Neural cell (in vitro differentiated cells): ENCODE data around the gene BANF1. TPM values are rescaled to one million over a fixed set of nuclear protein-coding genes. Genes with fewer than 3 reads are reported as not detected.

Experiments used
- H2AFZ ChIP-seq: fragments of 200-600, 300-800 bp; sonication (generic), shearing (Covaris generic); 2 replicates; pipeline ENCODE4 v1.6.0; 2014; ENCODE audit warnings: low read depth, mild to moderate bottlenecking, antibody characterized with exemption, low read length, moderate library complexity
- H3F3A ChIP-seq: fragments of 200-600 bp; shearing (Covaris generic); 2 replicates; pipeline ENCODE4 v1.6.1; 2016; ENCODE audit warnings: mild to moderate bottlenecking, moderate library complexity, mixed read lengths, antibody characterized with exemption, low read length; ENCODE audit not compliant: insufficient read depth, poor library complexity, severe bottlenecking
- H3K27ac ChIP-seq: fragments of 200-600, 300-800 bp; sonication (generic), shearing (Covaris generic); 2 replicates; pipeline ENCODE4 v1.5.1; 2014; ENCODE audit warnings: mild to moderate bottlenecking, low read length, moderate library complexity
- H3K27me3 ChIP-seq: fragments of 300-800, 200-600 bp; sonication (generic), shearing (Covaris generic); 2 replicates; pipeline ENCODE4 v1.6.0; 2014; ENCODE audit warnings: mild to moderate bottlenecking, low read depth, low read length, moderate library complexity; ENCODE audit not compliant: insufficient read depth
- H3K36me3 ChIP-seq: fragments of 300-800, 200-600 bp; sonication (generic), shearing (Covaris generic); 2 replicates; pipeline ENCODE4 v1.5.1; 2014; ENCODE audit warnings: mild to moderate bottlenecking, antibody characterized with exemption, low read length, moderate library complexity; ENCODE audit not compliant: insufficient read depth
- H3K4me2 ChIP-seq: fragments of 300-800, 200-600 bp; sonication (generic), shearing (Covaris generic); 2 replicates; pipeline ENCODE4 v1.6.0; 2014; ENCODE audit warnings: mild to moderate bottlenecking, low read length
- H3K4me3 ChIP-seq: fragments of 300-800, 200-600 bp; sonication (generic), shearing (Covaris generic); 2 replicates; pipeline ENCODE4 v1.5.1; 2014; ENCODE audit warnings: mild to moderate bottlenecking, low read length, moderate library complexity
- H3K79me2 ChIP-seq: fragments of 200-600 bp; shearing (Covaris generic); replicated peaks from 2 replicates; pipeline ENCODE4 v1.6.0; 2014; ENCODE audit warnings: mild to moderate bottlenecking, low read length, moderate library complexity; ENCODE audit not compliant: insufficient read depth
- H3K9ac ChIP-seq: fragments of 300-800, 200-600 bp; sonication (generic), shearing (Covaris generic); 2 replicates; pipeline ENCODE4 v1.6.1; 2016; ENCODE audit warnings: mild to moderate bottlenecking, low read length, mixed read lengths
- H3K9me2 ChIP-seq: fragments of 200-600 bp; shearing (Covaris generic); 2 replicates; pipeline ENCODE4 v1.6.1; 2016; ENCODE audit warnings: mild to moderate bottlenecking, low read length, mixed read lengths; ENCODE audit not compliant: insufficient read depth
- H3K9me3 ChIP-seq: fragments of 200-600, 300-800 bp; sonication (generic), shearing (Covaris generic); 2 replicates; pipeline ENCODE4 v1.6.1; 2016; ENCODE audit warnings: mild to moderate bottlenecking, mixed run types, low read length, moderate library complexity, mixed read lengths
- H4K20me1 ChIP-seq: fragments of 200-600 bp; shearing (Covaris generic); 2 replicates; pipeline ENCODE4 v1.6.1; 2016; ENCODE audit warnings: mild to moderate bottlenecking, mixed run types; ENCODE audit not compliant: insufficient read depth
- EP300 ChIP-seq: fragments of 450-650 bp; conservative IDR thresholded peaks from 2 replicates; pipeline ENCODE4 v1.6.1; 2014; ENCODE audit warnings: antibody characterized with exemption, mild to moderate bottlenecking, moderate library complexity; ENCODE audit not compliant: poor library complexity, severe bottlenecking
- EZH2 ChIP-seq: fragments of 200-600, 300-800 bp; shearing (Covaris generic), sonication (generic); IDR thresholded peaks from 2 replicates; pipeline ENCODE4 v1.6.1; 2014; ENCODE audit warnings: antibody characterized with exemption, low read length, borderline replicate concordance, mild to moderate bottlenecking; ENCODE audit not compliant: insufficient read depth, poor library complexity, severe bottlenecking
- MXI1 ChIP-seq: fragments of 450-650 bp; conservative IDR thresholded peaks from 2 replicates; pipeline ENCODE4 v1.6.1; 2014; ENCODE audit warnings: antibody characterized with exemption, mild to moderate bottlenecking; ENCODE audit not compliant: poor library complexity, severe bottlenecking
- POLR2AphosphoS5 ChIP-seq: IDR thresholded peaks from 2 replicates; pipeline ENCODE4 v1.6.1; 2012
- RAD21 ChIP-seq: fragments of 450-650 bp; conservative IDR thresholded peaks from 2 replicates; pipeline ENCODE4 v1.6.1; 2014; ENCODE audit warnings: antibody characterized with exemption, mild to moderate bottlenecking, moderate library complexity
- SMC3 ChIP-seq: fragments of 450-650 bp; conservative IDR thresholded peaks from 2 replicates; pipeline ENCODE4 v1.6.1; 2014; ENCODE audit warnings: antibody characterized with exemption, mild to moderate bottlenecking, moderate library complexity; ENCODE audit not compliant: poor library complexity
- TAF1 ChIP-seq: IDR thresholded peaks from 2 replicates; pipeline ENCODE4 v1.6.1; 2012; ENCODE audit warnings: low read depth
- polyA plus RNA-seq: library from polyadenylated mRNA; depleted of rRNA; stranded (reverse); fragments of >200 nt; gene quantifications from 2 replicates; pipeline ENCODE4 v1.2.3, GENCODE V29; 2014
- TF ChIP-seq, protein P1 (sequence below): IDR thresholded peaks from 2 replicates; pipeline ENCODE4 v1.6.1; 2012; ENCODE audit warnings: borderline replicate concordance
- TF ChIP-seq, protein P2 (sequence below): fragments of 450-650 bp; IDR thresholded peaks from 2 replicates; pipeline ENCODE4 v1.5.1; 2014; ENCODE audit warnings: antibody characterized with exemption, mild to moderate bottlenecking, moderate library complexity; ENCODE audit not compliant: poor library complexity, severe bottlenecking

BANF1 gene
- polyA plus RNA-seq, 1 donor from 2014 or later, result 60.0 TPM

DNA sequence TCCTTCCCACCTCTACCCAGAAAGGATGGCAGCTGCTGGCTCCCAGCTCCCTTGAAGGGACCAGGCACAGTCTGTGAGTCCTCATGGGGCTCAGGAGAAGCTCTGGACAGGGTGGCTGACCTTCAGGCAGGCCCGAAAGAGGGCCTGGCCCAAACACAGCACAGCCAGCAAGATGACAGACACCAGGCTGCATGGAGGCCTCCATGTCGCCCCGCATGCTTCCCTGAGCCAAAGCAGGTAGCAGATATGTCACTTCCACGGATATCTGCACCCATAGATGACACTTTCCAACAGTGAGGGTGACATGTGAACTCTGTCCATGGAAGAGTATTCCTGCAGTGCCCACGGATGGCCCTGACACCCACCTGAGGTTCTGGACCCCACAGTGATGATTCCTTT lies 18.7 kb upstream of the BANF1 start (continued):
- TF ChIP-seq EP300, result no peak

DNA sequence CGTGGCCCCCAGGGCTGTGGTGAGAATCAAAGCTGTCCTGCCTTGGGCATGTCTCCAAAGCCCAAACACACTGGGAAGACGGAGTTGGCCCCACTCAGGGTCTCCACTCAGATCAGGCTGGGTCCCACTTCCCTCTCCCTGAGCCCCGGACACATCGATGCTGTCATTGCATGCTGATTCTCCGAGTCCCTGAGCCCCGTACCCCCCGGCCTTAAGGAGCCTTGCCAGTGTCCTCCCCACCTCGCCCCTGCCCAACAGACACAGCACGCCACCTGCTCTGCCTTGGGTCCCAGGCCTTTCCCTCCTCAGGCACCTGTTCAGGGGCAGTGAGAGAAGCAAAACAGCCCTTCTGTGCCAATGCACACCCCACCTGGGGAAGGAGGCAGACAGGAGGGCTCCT lies 15.0 kb upstream of the BANF1 start:
- Histone ChIP-seq H3K4me2 (no peak overlapping the region), H3K27me3 (no peaks in the 10 kb centered on the region)
- TF ChIP-seq MXI1, result no peak
- TF ChIP-seq POLR2AphosphoS5, result no peak
- no peak for TF ChIP-seq EZH2
- TF ChIP-seq, protein P1, sequence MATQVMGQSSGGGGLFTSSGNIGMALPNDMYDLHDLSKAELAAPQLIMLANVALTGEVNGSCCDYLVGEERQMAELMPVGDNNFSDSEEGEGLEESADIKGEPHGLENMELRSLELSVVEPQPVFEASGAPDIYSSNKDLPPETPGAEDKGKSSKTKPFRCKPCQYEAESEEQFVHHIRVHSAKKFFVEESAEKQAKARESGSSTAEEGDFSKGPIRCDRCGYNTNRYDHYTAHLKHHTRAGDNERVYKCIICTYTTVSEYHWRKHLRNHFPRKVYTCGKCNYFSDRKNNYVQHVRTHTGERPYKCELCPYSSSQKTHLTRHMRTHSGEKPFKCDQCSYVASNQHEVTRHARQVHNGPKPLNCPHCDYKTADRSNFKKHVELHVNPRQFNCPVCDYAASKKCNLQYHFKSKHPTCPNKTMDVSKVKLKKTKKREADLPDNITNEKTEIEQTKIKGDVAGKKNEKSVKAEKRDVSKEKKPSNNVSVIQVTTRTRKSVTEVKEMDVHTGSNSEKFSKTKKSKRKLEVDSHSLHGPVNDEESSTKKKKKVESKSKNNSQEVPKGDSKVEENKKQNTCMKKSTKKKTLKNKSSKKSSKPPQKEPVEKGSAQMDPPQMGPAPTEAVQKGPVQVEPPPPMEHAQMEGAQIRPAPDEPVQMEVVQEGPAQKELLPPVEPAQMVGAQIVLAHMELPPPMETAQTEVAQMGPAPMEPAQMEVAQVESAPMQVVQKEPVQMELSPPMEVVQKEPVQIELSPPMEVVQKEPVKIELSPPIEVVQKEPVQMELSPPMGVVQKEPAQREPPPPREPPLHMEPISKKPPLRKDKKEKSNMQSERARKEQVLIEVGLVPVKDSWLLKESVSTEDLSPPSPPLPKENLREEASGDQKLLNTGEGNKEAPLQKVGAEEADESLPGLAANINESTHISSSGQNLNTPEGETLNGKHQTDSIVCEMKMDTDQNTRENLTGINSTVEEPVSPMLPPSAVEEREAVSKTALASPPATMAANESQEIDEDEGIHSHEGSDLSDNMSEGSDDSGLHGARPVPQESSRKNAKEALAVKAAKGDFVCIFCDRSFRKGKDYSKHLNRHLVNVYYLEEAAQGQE, result no peak
- TF ChIP-seq, protein P2, sequence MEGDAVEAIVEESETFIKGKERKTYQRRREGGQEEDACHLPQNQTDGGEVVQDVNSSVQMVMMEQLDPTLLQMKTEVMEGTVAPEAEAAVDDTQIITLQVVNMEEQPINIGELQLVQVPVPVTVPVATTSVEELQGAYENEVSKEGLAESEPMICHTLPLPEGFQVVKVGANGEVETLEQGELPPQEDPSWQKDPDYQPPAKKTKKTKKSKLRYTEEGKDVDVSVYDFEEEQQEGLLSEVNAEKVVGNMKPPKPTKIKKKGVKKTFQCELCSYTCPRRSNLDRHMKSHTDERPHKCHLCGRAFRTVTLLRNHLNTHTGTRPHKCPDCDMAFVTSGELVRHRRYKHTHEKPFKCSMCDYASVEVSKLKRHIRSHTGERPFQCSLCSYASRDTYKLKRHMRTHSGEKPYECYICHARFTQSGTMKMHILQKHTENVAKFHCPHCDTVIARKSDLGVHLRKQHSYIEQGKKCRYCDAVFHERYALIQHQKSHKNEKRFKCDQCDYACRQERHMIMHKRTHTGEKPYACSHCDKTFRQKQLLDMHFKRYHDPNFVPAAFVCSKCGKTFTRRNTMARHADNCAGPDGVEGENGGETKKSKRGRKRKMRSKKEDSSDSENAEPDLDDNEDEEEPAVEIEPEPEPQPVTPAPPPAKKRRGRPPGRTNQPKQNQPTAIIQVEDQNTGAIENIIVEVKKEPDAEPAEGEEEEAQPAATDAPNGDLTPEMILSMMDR, result no peak
- TF ChIP-seq SMC3, result no peak
- TF ChIP-seq TAF1, result no peak
- TF ChIP-seq RAD21, result no peak
- TF ChIP-seq EP300, result no peak

DNA sequence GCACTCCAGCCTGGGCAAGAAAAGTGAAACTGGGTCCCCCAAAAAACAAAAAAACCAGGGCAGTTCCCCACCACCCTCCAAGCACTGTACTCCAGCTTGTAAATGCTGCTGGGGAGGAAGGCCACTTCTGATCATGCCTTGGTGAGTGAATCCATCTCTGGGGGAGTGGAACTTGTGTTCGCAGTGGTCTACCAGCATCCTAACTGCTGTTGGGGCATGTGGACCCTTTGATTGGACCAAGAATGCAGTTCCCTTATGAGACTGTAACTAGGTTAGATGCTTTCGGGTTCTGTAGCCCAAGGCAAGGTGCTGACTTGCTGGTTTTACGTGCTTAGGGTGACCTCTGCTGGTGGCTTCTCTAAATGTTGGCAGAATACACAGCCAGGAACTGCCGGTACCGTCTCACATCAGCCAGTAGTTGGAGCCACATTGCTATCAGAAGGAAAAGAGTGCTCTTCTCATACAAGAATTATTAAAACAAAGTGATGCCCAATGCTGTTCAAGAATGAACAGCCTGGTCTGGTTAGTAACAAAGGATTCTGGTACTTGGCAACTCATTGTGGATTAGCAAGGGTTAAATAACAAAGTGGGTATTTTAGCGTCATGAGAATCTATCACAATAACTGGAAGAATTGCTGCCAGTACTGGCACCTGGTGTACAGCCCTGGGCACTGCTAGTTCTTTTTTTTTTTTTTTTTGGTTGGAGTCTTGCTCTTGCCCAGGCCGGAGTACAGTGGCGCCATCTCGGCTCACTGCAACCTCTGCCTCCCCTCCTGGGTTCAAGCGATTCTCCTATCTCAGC lies 13.3 kb upstream of the BANF1 start:
- Histone ChIP-seq H4K20me1 (no peaks in the 10 kb centered on the region), H3K27me3 (no peaks in the 10 kb centered on the region), H3K9me2 (no peaks in the 10 kb centered on the region), H3K79me2 (no peaks in the 10 kb centered on the region), H3K4me2 (no peak overlapping the region), H3K27ac (no peak overlapping the region), H3F3A (no peaks in the 10 kb centered on the region), H2AFZ (no peak overlapping the region), H3K9ac (no peak overlapping the region), H3K36me3 (no peaks in the 10 kb centered on the region), H3K9me3 (no peaks in the 10 kb centered on the region), H3K4me3 (no peak overlapping the region)
- TF ChIP-seq EZH2 (no peak), MXI1 (peak; percentile 17), TAF1 (no peak), POLR2AphosphoS5 (peak; percentile 41), RAD21 (peak; percentile 99), SMC3 (peak; percentile 96)
- TF ChIP-seq, protein P2, result peak; percentile 100

More for the DNA sequence above, 15.0 kb upstream of the BANF1 start:
- Histone ChIP-seq H3K79me2 (no peaks in the 10 kb centered on the region), H3F3A (no peaks in the 10 kb centered on the region), H3K36me3 (no peaks in the 10 kb centered on the region), H4K20me1 (no peaks in the 10 kb centered on the region), H3K27ac (no peak overlapping the region), H3K4me3 (no peak overlapping the region), H3K9me3 (no peaks in the 10 kb centered on the region), H3K9ac (no peak overlapping the region), H2AFZ (no peak overlapping the region), H3K9me2 (no peaks in the 10 kb centered on the region)
